Lower leg skin (tissue), 3 donors: ENCODE data around the gene INTS6.

Source experiments
- CTCF ChIP-seq, 3 donors: fragments of 450-650 bp; IDR thresholded peaks; one replicate each; pipeline ENCODE4 v1.5.1; 2016; ENCODE audit warnings: antibody characterized with exemption in 3 of 3, mild to moderate bottlenecking in 3 of 3, moderate library complexity in 2 of 3
- POLR2A ChIP-seq, 2 donors: fragments of 450-650 bp; IDR thresholded peaks; one replicate each; pipeline ENCODE4 v1.6.1; 2016 to 2017; ENCODE audit warnings: antibody characterized with exemption in 2 of 2, mild to moderate bottlenecking in 1 of 2, moderate library complexity in 1 of 2

- TF ChIP-seq CTCF (IDR thresholded peaks at IDR 0.05) (no peak), POLR2A (IDR thresholded peaks at IDR 0.05) (no peak)
These were observed 25.8 kb upstream of the INTS6 start for GRCh38 chr13:51478418-51479198.
